ENCODE measurements around the gene C4BPA.

Gene C4BPA

GRCh38 chr1:207084232-207084631 lies 19.8 kb upstream of the C4BPA start:
- CTCF ChIA-PET: interaction anchor here (0.7 to 1.4 kb wide), 3 partner anchors 71 to 321 kb away, joined by 3 to 9 read pairs (median 4); no protein-coding TSS in a partner anchor
- no peak for DNase-seq (ENCODE audit: extremely low spot score)
- TF ChIP-seq FOXM1 (IDR thresholded peaks at IDR 0.05; ENCODE audit: borderline replicate concordance) (no peak), ELF4 (IDR thresholded peaks at IDR 0.05) (no peak), FOXK2 (IDR thresholded peaks at IDR 0.05) (no peak), BHLHE40 (IDR thresholded peaks at IDR 0.05; ENCODE audit: borderline replicate concordance) (no peak), SUZ12 (IDR thresholded peaks at IDR 0.05) (no peak), SP1 (IDR thresholded peaks at IDR 0.05) (no peak), L3MBTL2 (conservative IDR thresholded peaks at IDR 0.05) (no peak), NFRKB (IDR thresholded peaks at IDR 0.05) (no peak), TARDBP (IDR thresholded peaks at IDR 0.05) (no peak), LEF1 (IDR thresholded peaks at IDR 0.05; ENCODE audit: borderline replicate concordance) (no peak), HDGF (IDR thresholded peaks at IDR 0.05; ENCODE audit: borderline replicate concordance) (no peak), CTBP1 (IDR thresholded peaks at IDR 0.05; ENCODE audit: borderline replicate concordance) (no peak), FOXA1 (IDR thresholded peaks at IDR 0.05) (no peak)
- POLR2A ChIA-PET: interaction anchor here (1.0 to 1.6 kb wide), 2 partner anchors 31 to 238 kb away, joined by 3 to 5 read pairs; partner anchors contain the start of genes CD55 and PFKFB2

DNA sequence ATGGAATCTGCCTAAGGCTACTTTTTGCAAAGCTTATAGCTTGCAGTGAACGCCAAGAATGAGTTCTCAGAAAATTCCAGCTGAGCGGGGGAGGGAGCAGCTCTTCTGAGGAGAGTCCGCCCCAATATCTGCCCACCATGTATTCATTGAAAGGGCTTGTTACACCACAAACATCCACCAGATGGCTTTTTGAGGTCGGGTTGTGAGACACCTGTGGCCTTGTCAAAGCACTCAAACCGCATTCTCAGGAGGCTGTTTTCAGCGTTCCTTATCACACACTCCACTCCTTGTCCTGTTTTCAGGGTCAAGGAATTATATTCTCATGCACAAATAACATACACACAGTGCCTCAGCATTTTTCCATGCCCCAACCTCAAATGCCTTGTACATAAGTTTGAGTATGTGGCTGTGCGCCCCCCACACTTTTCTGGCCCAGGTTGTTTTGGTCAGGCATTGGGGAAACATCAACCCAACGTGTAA lies 19.3 kb upstream of the C4BPA start:
- TF ChIP-seq SUZ12 (IDR thresholded peaks at IDR 0.05): no peak
- TF ChIP-seq ELF4 (IDR thresholded peaks at IDR 0.05): no peak
- no peak for TF ChIP-seq CTBP1 (IDR thresholded peaks at IDR 0.05; ENCODE audit: borderline replicate concordance)
- no peak for TF ChIP-seq ZNF384 (IDR thresholded peaks at IDR 0.05)
- TF ChIP-seq TARDBP (IDR thresholded peaks at IDR 0.05): no peak
- TF ChIP-seq FOXA1 (IDR thresholded peaks at IDR 0.05): no peak
- no peak for TF ChIP-seq BHLHE40 (IDR thresholded peaks at IDR 0.05; ENCODE audit: borderline replicate concordance)
- no peak for TF ChIP-seq HDGF (IDR thresholded peaks at IDR 0.05; ENCODE audit: borderline replicate concordance)
- no peak for TF ChIP-seq FOXK2 (IDR thresholded peaks at IDR 0.05)
- TF ChIP-seq SP1 (IDR thresholded peaks at IDR 0.05): no peak
- no peak for TF ChIP-seq NFRKB (IDR thresholded peaks at IDR 0.05)
- no peak for TF ChIP-seq PKNOX1 (IDR thresholded peaks at IDR 0.05)
- TF ChIP-seq ARNT (IDR thresholded peaks at IDR 0.05): no peak
- POLR2A ChIA-PET: interaction anchor here (1.0 to 1.6 kb wide), 2 partner anchors 32 to 237 kb away, joined by 3 to 5 read pairs; partner anchors contain the start of genes CD55 and PFKFB2
- peak; percentile 76 for DNase-seq (ENCODE audit: extremely low spot score)
- CTCF ChIA-PET: interaction anchor here (1.0 to 1.4 kb wide), 2 partner anchors 172 to 320 kb away, joined by 3 to 9 read pairs; no protein-coding TSS in a partner anchor

DNA sequence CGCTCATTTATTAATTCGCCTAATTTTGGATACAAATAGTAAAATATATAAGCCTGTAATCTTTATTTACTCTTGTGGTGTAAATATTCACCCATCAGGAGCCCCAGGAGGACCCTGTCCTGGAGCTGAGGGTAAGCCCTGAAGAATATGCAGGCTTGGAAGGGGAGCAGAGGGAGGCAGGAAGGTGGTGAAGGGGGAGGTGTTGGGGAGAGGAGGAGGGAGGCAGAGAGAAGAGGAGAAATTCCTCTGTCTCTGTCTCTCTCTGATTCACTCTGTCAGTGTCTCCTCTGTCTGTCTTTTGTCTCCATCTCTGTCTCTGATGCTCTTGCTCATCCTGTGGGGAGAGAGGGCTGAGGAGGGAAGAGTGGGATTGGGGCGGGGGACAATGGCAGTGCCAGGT lies 18.1 kb upstream of the C4BPA start:
- no peak for DNase-seq (ENCODE audit: extremely low spot score)
- TF ChIP-seq FOXA1 (IDR thresholded peaks at IDR 0.05) (no peak), ELF4 (IDR thresholded peaks at IDR 0.05) (no peak), PKNOX1 (IDR thresholded peaks at IDR 0.05) (no peak), BHLHE40 (IDR thresholded peaks at IDR 0.05; ENCODE audit: borderline replicate concordance) (no peak), FOXK2 (IDR thresholded peaks at IDR 0.05) (no peak), HDGF (IDR thresholded peaks at IDR 0.05; ENCODE audit: borderline replicate concordance) (no peak), TARDBP (IDR thresholded peaks at IDR 0.05) (no peak), NFRKB (IDR thresholded peaks at IDR 0.05) (no peak), ARNT (IDR thresholded peaks at IDR 0.05) (no peak), SUZ12 (IDR thresholded peaks at IDR 0.05) (no peak), ZNF384 (IDR thresholded peaks at IDR 0.05) (no peak), SP1 (IDR thresholded peaks at IDR 0.05) (no peak), CTBP1 (IDR thresholded peaks at IDR 0.05; ENCODE audit: borderline replicate concordance) (no peak), FOXM1 (IDR thresholded peaks at IDR 0.05; ENCODE audit: borderline replicate concordance) (no peak), L3MBTL2 (conservative IDR thresholded peaks at IDR 0.05) (no peak), LEF1 (IDR thresholded peaks at IDR 0.05; ENCODE audit: borderline replicate concordance) (no peak)
- ChIA-PET CTCF (no interaction called here), POLR2A (no interaction called here)

DNA sequence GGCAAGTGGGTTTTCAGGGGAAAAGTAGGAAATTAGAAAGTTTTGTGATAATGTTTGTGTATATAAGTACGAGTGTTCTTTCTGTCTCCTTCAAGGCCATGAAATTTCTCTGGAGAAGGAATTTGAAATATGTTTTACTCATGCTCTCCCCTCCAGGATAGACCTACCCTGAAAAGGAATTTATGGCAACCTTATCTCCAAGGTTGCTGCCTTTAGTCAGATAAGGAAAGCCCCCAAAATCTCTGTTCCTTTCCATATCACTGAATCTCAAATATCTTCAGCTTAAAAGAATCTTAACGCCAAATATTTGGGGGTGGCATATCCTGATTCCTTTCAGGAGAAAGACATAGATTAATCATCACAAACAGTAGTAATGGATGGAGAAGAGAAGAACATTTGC lies 15.9 kb upstream of the C4BPA start:
- ChIA-PET POLR2A (no interaction called here), CTCF (no interaction called here)
- TF ChIP-seq SP1 (IDR thresholded peaks at IDR 0.05) (no peak), NFRKB (IDR thresholded peaks at IDR 0.05) (no peak), FOXK2 (IDR thresholded peaks at IDR 0.05) (no peak), FOXM1 (IDR thresholded peaks at IDR 0.05; ENCODE audit: borderline replicate concordance) (no peak), ZNF384 (IDR thresholded peaks at IDR 0.05) (no peak), HDGF (IDR thresholded peaks at IDR 0.05; ENCODE audit: borderline replicate concordance) (no peak)
- DNase-seq (ENCODE audit: extremely low spot score): no peak

GRCh38 chr1:207088701-207089626 lies 15.1 kb upstream of the C4BPA start, which contains the start of gene C4BPB:
TSS of gene C4BPB (plus strand) at chr1:207088860. CDS start at chr1:207089532, 672 bp downstream.
- ChIA-PET CTCF (no interaction called here), POLR2A (no interaction called here)
- TF ChIP-seq L3MBTL2 (conservative IDR thresholded peaks at IDR 0.05) (no peak), BHLHE40 (IDR thresholded peaks at IDR 0.05; ENCODE audit: borderline replicate concordance) (no peak), TARDBP (IDR thresholded peaks at IDR 0.05) (no peak), ARNT (IDR thresholded peaks at IDR 0.05) (no peak), CTBP1 (IDR thresholded peaks at IDR 0.05; ENCODE audit: borderline replicate concordance) (no peak), SP1 (IDR thresholded peaks at IDR 0.05) (no peak), NFRKB (IDR thresholded peaks at IDR 0.05) (no peak), FOXM1 (IDR thresholded peaks at IDR 0.05; ENCODE audit: borderline replicate concordance) (no peak), ELF4 (IDR thresholded peaks at IDR 0.05) (no peak), SUZ12 (IDR thresholded peaks at IDR 0.05) (no peak), HDGF (IDR thresholded peaks at IDR 0.05; ENCODE audit: borderline replicate concordance) (no peak), FOXA1 (IDR thresholded peaks at IDR 0.05) (no peak)
- no peak for DNase-seq (ENCODE audit: extremely low spot score)
